CD4-positive, alpha-beta T cell treated with Interferon alpha-2 for 1 hour (primary cell): ENCODE measurements around the gene KRTAP4-1.
"Not testable (repeated sequence)": the region's sequence is repeated elsewhere in the genome, so short reads cannot be mapped to it uniquely, and the experiment has no call there.

Experiments
- DNase-seq, 2 donors: peaks; one replicate each; pipeline ENCODE4 v3.0.0-alpha.2; 2020 to 2022

The KRTAP4-1 gene

GRCh38 chr17:41168121-41168520 lies 16.6 kb downstream of the KRTAP4-1 start, which contains the start of gene KRTAP4-3:
KRTAP4-3 (minus strand) TSS chr17:41168221; CDS start chr17:41168172, 49 bp downstream.
- DNase-seq: no peak

GRCh38 chr17:41167561-41167960 lies 17.1 kb downstream of the KRTAP4-1 start:
- DNase-seq: no peak

- DNase-seq: no peak
These were observed 20.9 kb downstream of the KRTAP4-1 start for GRCh38 chr17:41163828-41164227.

- DNase-seq: no peak
These were observed 24.1 kb downstream of the KRTAP4-1 start, which contains the start of gene KRTAP4-4 for GRCh38 chr17:41160648-41161047. KRTAP4-4 (minus strand) TSS chr17:41160748; CDS start chr17:41160691, 57 bp downstream.

GRCh38 chr17:41160190-41160589 lies 24.5 kb downstream of the KRTAP4-1 start:
- DNase-seq: not testable (repeated sequence)

GRCh38 chr17:41153856-41154255 lies 30.9 kb downstream of the KRTAP4-1 start:
- DNase-seq: no peak

GRCh38 chr17:41151525-41151924 lies 33.2 kb downstream of the KRTAP4-1 start:
- DNase-seq: no peak

GRCh38 chr17:41150026-41150425 lies 34.7 kb downstream of the KRTAP4-1 start:
- no peak for DNase-seq

GRCh38 chr17:41149652-41149985 lies 35.1 kb downstream of the KRTAP4-1 start, which contains the start of gene KRTAP4-5:
KRTAP4-5 (minus strand) TSS chr17:41149825; CDS start chr17:41149767, 58 bp downstream.
- DNase-seq: no peak

- not testable (repeated sequence) for DNase-seq
These were observed 35.6 kb downstream of the KRTAP4-1 start for GRCh38 chr17:41148971-41149651.

GRCh38 chr17:41147531-41148204 lies 37.0 kb downstream of the KRTAP4-1 start:
- DNase-seq: no peak

- no peak for DNase-seq
These were observed 39.5 kb downstream of the KRTAP4-1 start for GRCh38 chr17:41145261-41145660.

- no peak for DNase-seq
These were observed 39.9 kb downstream of the KRTAP4-1 start for GRCh38 chr17:41144846-41145245.

GRCh38 chr17:41141361-41141760 lies 43.4 kb downstream of the KRTAP4-1 start:
- no peak for DNase-seq

- no peak for DNase-seq
These were observed 44.2 kb downstream of the KRTAP4-1 start, which contains the start of gene KRTAP4-6 for GRCh38 chr17:41140360-41141131. KRTAP4-6 (minus strand) TSS chr17:41140544; CDS start chr17:41140487, 57 bp downstream.

GRCh38 chr17:41139865-41140264 lies 44.8 kb downstream of the KRTAP4-1 start:
- not testable (repeated sequence) for DNase-seq
